DND-41 (cell line): ENCODE data around the gene COX7A1.
"Not testable (repeated sequence)": the region's sequence is repeated elsewhere in the genome, so short reads cannot be mapped to it uniquely, and the experiment has no call there.

Source experiments
- CTCF ChIP-seq: IDR thresholded peaks from 2 replicates; pipeline ENCODE4 v1.5.1; 2012; ENCODE audit warnings: borderline replicate concordance, low read length, moderate library complexity, mild to moderate bottlenecking; ENCODE audit not compliant: poor library complexity, severe bottlenecking; ENCODE audit errors: extremely low read depth
- EZH2 ChIP-seq: IDR thresholded peaks from 3 replicates; pipeline ENCODE4 v1.6.1; 2012; ENCODE audit warnings: borderline replicate concordance, low read depth, mild to moderate bottlenecking, moderate library complexity, low read length, inconsistent platforms; ENCODE audit not compliant: severe bottlenecking

DNA sequence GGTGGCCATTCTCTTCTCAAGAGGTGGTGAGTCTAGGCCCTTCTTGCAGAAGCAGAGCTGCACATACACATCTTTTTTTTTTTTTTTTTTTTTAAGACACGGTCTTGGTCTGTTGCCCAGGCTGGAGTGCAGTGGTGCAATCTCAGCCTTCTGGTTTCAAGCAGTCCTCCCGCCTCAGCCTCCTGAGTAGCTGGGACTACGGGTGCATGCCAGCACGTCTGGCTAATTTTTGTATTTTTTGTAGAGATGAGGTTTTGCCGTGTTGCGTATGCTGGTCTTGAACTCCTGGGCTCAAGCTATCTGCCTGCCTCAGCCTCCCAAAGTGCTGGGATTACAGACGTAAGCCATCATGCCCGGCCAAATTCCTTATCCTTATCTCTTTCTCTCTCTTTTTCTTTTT, 21.6 kb upstream of the COX7A1 start:
- TF ChIP-seq CTCF, EZH2: not testable (repeated sequence)
